GM23338 (cell line): Measurements from ENCODE around the gene ALDOA. TPM values are rescaled to one million over a fixed set of nuclear protein-coding genes. Genes with fewer than 3 reads are reported as not detected.
A peak's percentile ranks its signal among the peaks of the same experiment; 100 is the strongest.

Source experiments
- ATAC-seq: fragments of 200-7000 bp; cut with Tn5 transposase; 3 replicates; pipeline ENCODE4 v1.9.1; 2020
- DNase-seq: peaks from one replicate; pipeline ENCODE4 v3.0.0-alpha.2; 2015; ENCODE audit warnings: low spot score
- H2AFZ ChIP-seq: fragments of 200-600 bp; sonication (generic); 2 replicates; pipeline ENCODE4 v1.8.0; 2016; ENCODE audit warnings: antibody characterized with exemption, mild to moderate bottlenecking, moderate library complexity
- H3F3A ChIP-seq: fragments of 200-600 bp; sonication (generic); replicated peaks from 2 replicates; pipeline ENCODE4 v1.8.0; 2017; ENCODE audit warnings: antibody characterized with exemption, mixed run types, low read depth
- H3K27ac ChIP-seq: fragments of 200-600 bp; sonication (generic); 2 replicates; pipeline ENCODE4 v1.6.1; 2016; ENCODE audit warnings: low read depth
- H3K27me3 ChIP-seq: fragments of 200-600 bp; sonication (generic); 2 replicates; pipeline ENCODE4 v1.8.0; 2016; ENCODE audit warnings: mild to moderate bottlenecking, mixed run types, moderate library complexity; ENCODE audit not compliant: insufficient read depth
- H3K36me3 ChIP-seq: fragments of 200-600 bp; sonication (generic); 2 replicates; pipeline ENCODE4 v1.8.0; 2016; ENCODE audit warnings: mild to moderate bottlenecking; ENCODE audit not compliant: insufficient read depth
- H3K4me1 ChIP-seq: fragments of 200-600 bp; sonication (generic); 2 replicates; pipeline ENCODE4 v1.8.0; 2016; ENCODE audit warnings: mild to moderate bottlenecking, moderate library complexity; ENCODE audit not compliant: insufficient read depth
- H3K4me2 ChIP-seq: fragments of 200-600 bp; sonication (generic); 2 replicates; pipeline ENCODE4 v1.7.1; 2017; ENCODE audit warnings: mixed run types
- H3K4me3 ChIP-seq: fragments of 200-600 bp; sonication (generic); 2 replicates; pipeline ENCODE4 v1.6.1; 2016; ENCODE audit warnings: mixed run types
- H3K79me2 ChIP-seq: fragments of 200-600 bp; sonication (generic); replicated peaks from 2 replicates; pipeline ENCODE4 v1.8.0; 2017; ENCODE audit warnings: mild to moderate bottlenecking; ENCODE audit not compliant: insufficient read depth
- H3K9me2 ChIP-seq: fragments of 200-600 bp; sonication (generic); 2 replicates; pipeline ENCODE4 v1.8.0; 2017; ENCODE audit not compliant: insufficient read depth
- H4K20me1 ChIP-seq: fragments of 200-600 bp; sonication (generic); replicated peaks from 2 replicates; pipeline ENCODE4 v1.8.0; 2017; ENCODE audit warnings: mild to moderate bottlenecking; ENCODE audit not compliant: insufficient read depth
- H3K27ac Mint-ChIP-seq: 2 replicates; pipeline ENCODE4 v1.8.0; 2020; ENCODE audit warnings: inconsistent platforms, mild to moderate bottlenecking, moderate library complexity, mixed read lengths
- H3K27me3 Mint-ChIP-seq: 3 replicates; pipeline ENCODE4 v1.8.0; 2022; ENCODE audit warnings: low read depth, mild to moderate bottlenecking, moderate library complexity, mixed read lengths, inconsistent platforms; ENCODE audit not compliant: insufficient read depth, poor library complexity
- H3K36me3 Mint-ChIP-seq: 3 replicates; pipeline ENCODE4 v1.8.0; 2021; ENCODE audit warnings: low read depth, mild to moderate bottlenecking, inconsistent platforms, moderate library complexity, mixed read lengths
- H3K4me1 Mint-ChIP-seq: 3 replicates; pipeline ENCODE4 v1.8.0; 2020; ENCODE audit warnings: mild to moderate bottlenecking, inconsistent platforms, mixed read lengths
- H3K4me3 Mint-ChIP-seq: 3 replicates; pipeline ENCODE4 v1.8.0; 2021; ENCODE audit warnings: moderate library complexity, mild to moderate bottlenecking, inconsistent platforms, mixed read lengths
- H3K9me3 Mint-ChIP-seq: 3 replicates; pipeline ENCODE4 v1.8.0; 2020; ENCODE audit warnings: moderate library complexity, mild to moderate bottlenecking, inconsistent platforms, mixed read lengths
- CREB1 ChIP-seq: fragments of 250-450 bp; sonication (Bioruptor Pico); IDR thresholded peaks from 2 replicates; pipeline ENCODE4 v1.5.0; 2020; ENCODE audit warnings: low read depth, mild to moderate bottlenecking, moderate library complexity
- EZH2 ChIP-seq: fragments of 200-600 bp; sonication (generic); IDR thresholded peaks from one replicate; pipeline ENCODE4 v1.8.0; 2017; ENCODE audit warnings: antibody characterized with exemption, mild to moderate bottlenecking, low read depth; ENCODE audit not compliant: unreplicated experiment
- EZH2phosphoT487 ChIP-seq: fragments of 200-600 bp; sonication (generic); IDR thresholded peaks from one replicate; pipeline ENCODE4 v1.8.1; 2018; ENCODE audit warnings: antibody characterized with exemption; ENCODE audit not compliant: unreplicated experiment
- JUNB ChIP-seq: IDR thresholded peaks from one replicate; pipeline ENCODE4 v1.6.1; 2016; ENCODE audit warnings: antibody characterized with exemption; ENCODE audit not compliant: unreplicated experiment
- NANOG ChIP-seq: IDR thresholded peaks from 2 replicates; pipeline ENCODE4 v1.6.1; 2016; ENCODE audit warnings: antibody characterized with exemption, borderline replicate concordance
- POLR2AphosphoS5 ChIP-seq: IDR thresholded peaks from 2 replicates; pipeline ENCODE4 v1.6.1; 2016; ENCODE audit warnings: antibody characterized with exemption, low read depth
- STAT1 ChIP-seq: IDR thresholded peaks from one replicate; pipeline ENCODE4 v1.6.1; 2016; ENCODE audit warnings: antibody characterized with exemption; ENCODE audit not compliant: unreplicated experiment
- ZNF114 ChIP-seq: fragments of 250-450 bp; sonication (Bioruptor Pico); IDR thresholded peaks from 2 replicates; pipeline ENCODE4 v1.5.0; 2020; ENCODE audit warnings: mild to moderate bottlenecking, moderate library complexity
- ZNF331 ChIP-seq: fragments of 250-450 bp; sonication (Bioruptor Pico); IDR thresholded peaks from 2 replicates; pipeline ENCODE4 v1.5.0; 2020; ENCODE audit warnings: low read depth, mild to moderate bottlenecking, moderate library complexity
- polyA plus RNA-seq: library from polyadenylated mRNA; unstranded; fragments of >200 nt; fragmentation: Nextera tagmentation; extraction: Ambion mirVana; gene quantifications from 2 replicates; pipeline ENCODE4 v1.2.1, GENCODE V29; 2016
- total RNA-seq: library from RNA; depleted of rRNA; stranded (reverse); fragments of >200 nt; shearing (Covaris generic); gene quantifications from 2 replicates; pipeline ENCODE4 v1.2.3, GENCODE V29; 2014
- TF ChIP-seq, protein P1 (sequence below): IDR thresholded peaks from one replicate; pipeline ENCODE4 v1.6.1; 2018; ENCODE audit warnings: antibody characterized with exemption; ENCODE audit not compliant: unreplicated experiment
- TF ChIP-seq, protein P2 (sequence below), 2 experiments: fragments of 200-600 bp in 1 of 2; sonication (generic) in 1 of 2; conservative IDR thresholded peaks; 2 replicates each; pipeline versions ENCODE4 v1.5.1 to v1.6.1; 2016 to 2017; ENCODE audit warnings: antibody characterized with exemption in 2 of 2, low read depth in 2 of 2, mild to moderate bottlenecking in 2 of 2, moderate library complexity in 1 of 2
- TF ChIP-seq, protein P3 (sequence below): IDR thresholded peaks from 2 replicates; pipeline ENCODE4 v1.6.1; 2016; ENCODE audit warnings: antibody characterized with exemption
- TF ChIP-seq, protein P4 (sequence below): fragments of 250-450 bp; sonication (Bioruptor Pico); IDR thresholded peaks from 2 replicates; pipeline ENCODE4 v1.5.0; 2020; ENCODE audit warnings: mild to moderate bottlenecking, moderate library complexity

ALDOA gene
- total and polyA plus RNA-seq, 2 experiments from 2014 or later, result 1,054 to 1,306 TPM

DNA sequence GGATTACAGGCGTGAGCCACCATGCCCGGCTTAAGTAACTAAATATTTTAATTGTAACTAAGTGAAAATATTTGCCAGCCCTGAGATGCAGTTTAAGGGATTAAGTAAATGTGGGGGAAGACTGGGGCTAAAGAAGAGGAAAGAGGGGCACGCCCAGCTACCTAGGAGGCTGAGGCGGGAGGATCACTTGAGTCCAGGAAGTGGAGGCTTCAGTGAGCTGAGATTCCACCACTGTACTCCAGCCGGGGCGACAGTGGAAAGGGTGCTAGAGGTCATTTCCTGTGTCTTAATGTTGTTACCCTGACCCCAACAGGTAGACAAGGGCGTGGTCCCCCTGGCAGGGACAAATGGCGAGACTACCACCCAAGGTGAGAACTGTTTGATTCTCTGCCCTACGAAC, 2.8 kb downstream of the ALDOA start:
- Histone ChIP-seq H3K27ac (no peak overlapping the region; the same call in 1 of the 2 replicates), H3K4me3 (no peak overlapping the region), H2AFZ (no peak overlapping the region), H3K4me2 (no peak overlapping the region), H3K9me2 (no peaks in the 10 kb centered on the region), H3K4me1 (peaks cover 7% of the 10 kb centered on the region), H3F3A (peaks cover 69% of the 10 kb centered on the region), H4K20me1 (peaks cover 42% of the 10 kb centered on the region), H3K79me2 (peaks cover 36% of the 10 kb centered on the region), H3K36me3 (peaks cover 33% of the 10 kb centered on the region), H3K27me3 (no peaks in the 10 kb centered on the region)
- Mint-ChIP-seq H3K27ac (no peak overlapping the region), H3K36me3 (peaks cover 67% of the 10 kb centered on the region), H3K4me3 (peak overlapping the region; percentile 47; the same call in 2 of the 3 replicates), H3K9me3 (no peaks in the 10 kb centered on the region), H3K27me3 (peaks cover 23% of the 10 kb centered on the region), H3K4me1 (peaks cover 18% of the 10 kb centered on the region)
- DNase-seq, result no peak
- no peak for ATAC-seq
- TF ChIP-seq EZH2 (no peak), ZNF331 (CRISPR knock-in tag) (no peak), JUNB (no peak), POLR2AphosphoS5 (no peak), EZH2phosphoT487 (no peak), ZNF114 (CRISPR knock-in tag) (no peak), CREB1 (CRISPR knock-in tag) (no peak), STAT1 (no peak), NANOG (no peak)
- TF ChIP-seq, protein P1, sequence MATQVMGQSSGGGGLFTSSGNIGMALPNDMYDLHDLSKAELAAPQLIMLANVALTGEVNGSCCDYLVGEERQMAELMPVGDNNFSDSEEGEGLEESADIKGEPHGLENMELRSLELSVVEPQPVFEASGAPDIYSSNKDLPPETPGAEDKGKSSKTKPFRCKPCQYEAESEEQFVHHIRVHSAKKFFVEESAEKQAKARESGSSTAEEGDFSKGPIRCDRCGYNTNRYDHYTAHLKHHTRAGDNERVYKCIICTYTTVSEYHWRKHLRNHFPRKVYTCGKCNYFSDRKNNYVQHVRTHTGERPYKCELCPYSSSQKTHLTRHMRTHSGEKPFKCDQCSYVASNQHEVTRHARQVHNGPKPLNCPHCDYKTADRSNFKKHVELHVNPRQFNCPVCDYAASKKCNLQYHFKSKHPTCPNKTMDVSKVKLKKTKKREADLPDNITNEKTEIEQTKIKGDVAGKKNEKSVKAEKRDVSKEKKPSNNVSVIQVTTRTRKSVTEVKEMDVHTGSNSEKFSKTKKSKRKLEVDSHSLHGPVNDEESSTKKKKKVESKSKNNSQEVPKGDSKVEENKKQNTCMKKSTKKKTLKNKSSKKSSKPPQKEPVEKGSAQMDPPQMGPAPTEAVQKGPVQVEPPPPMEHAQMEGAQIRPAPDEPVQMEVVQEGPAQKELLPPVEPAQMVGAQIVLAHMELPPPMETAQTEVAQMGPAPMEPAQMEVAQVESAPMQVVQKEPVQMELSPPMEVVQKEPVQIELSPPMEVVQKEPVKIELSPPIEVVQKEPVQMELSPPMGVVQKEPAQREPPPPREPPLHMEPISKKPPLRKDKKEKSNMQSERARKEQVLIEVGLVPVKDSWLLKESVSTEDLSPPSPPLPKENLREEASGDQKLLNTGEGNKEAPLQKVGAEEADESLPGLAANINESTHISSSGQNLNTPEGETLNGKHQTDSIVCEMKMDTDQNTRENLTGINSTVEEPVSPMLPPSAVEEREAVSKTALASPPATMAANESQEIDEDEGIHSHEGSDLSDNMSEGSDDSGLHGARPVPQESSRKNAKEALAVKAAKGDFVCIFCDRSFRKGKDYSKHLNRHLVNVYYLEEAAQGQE, result no peak
- TF ChIP-seq, protein P2, sequence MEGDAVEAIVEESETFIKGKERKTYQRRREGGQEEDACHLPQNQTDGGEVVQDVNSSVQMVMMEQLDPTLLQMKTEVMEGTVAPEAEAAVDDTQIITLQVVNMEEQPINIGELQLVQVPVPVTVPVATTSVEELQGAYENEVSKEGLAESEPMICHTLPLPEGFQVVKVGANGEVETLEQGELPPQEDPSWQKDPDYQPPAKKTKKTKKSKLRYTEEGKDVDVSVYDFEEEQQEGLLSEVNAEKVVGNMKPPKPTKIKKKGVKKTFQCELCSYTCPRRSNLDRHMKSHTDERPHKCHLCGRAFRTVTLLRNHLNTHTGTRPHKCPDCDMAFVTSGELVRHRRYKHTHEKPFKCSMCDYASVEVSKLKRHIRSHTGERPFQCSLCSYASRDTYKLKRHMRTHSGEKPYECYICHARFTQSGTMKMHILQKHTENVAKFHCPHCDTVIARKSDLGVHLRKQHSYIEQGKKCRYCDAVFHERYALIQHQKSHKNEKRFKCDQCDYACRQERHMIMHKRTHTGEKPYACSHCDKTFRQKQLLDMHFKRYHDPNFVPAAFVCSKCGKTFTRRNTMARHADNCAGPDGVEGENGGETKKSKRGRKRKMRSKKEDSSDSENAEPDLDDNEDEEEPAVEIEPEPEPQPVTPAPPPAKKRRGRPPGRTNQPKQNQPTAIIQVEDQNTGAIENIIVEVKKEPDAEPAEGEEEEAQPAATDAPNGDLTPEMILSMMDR (conservative IDR thresholded peaks at IDR 0.05; ENCODE audit: low read depth in 2 of 2), result no peak
- TF ChIP-seq, protein P3, sequence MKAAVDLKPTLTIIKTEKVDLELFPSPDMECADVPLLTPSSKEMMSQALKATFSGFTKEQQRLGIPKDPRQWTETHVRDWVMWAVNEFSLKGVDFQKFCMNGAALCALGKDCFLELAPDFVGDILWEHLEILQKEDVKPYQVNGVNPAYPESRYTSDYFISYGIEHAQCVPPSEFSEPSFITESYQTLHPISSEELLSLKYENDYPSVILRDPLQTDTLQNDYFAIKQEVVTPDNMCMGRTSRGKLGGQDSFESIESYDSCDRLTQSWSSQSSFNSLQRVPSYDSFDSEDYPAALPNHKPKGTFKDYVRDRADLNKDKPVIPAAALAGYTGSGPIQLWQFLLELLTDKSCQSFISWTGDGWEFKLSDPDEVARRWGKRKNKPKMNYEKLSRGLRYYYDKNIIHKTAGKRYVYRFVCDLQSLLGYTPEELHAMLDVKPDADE, result no peak
- TF ChIP-seq, protein P4, sequence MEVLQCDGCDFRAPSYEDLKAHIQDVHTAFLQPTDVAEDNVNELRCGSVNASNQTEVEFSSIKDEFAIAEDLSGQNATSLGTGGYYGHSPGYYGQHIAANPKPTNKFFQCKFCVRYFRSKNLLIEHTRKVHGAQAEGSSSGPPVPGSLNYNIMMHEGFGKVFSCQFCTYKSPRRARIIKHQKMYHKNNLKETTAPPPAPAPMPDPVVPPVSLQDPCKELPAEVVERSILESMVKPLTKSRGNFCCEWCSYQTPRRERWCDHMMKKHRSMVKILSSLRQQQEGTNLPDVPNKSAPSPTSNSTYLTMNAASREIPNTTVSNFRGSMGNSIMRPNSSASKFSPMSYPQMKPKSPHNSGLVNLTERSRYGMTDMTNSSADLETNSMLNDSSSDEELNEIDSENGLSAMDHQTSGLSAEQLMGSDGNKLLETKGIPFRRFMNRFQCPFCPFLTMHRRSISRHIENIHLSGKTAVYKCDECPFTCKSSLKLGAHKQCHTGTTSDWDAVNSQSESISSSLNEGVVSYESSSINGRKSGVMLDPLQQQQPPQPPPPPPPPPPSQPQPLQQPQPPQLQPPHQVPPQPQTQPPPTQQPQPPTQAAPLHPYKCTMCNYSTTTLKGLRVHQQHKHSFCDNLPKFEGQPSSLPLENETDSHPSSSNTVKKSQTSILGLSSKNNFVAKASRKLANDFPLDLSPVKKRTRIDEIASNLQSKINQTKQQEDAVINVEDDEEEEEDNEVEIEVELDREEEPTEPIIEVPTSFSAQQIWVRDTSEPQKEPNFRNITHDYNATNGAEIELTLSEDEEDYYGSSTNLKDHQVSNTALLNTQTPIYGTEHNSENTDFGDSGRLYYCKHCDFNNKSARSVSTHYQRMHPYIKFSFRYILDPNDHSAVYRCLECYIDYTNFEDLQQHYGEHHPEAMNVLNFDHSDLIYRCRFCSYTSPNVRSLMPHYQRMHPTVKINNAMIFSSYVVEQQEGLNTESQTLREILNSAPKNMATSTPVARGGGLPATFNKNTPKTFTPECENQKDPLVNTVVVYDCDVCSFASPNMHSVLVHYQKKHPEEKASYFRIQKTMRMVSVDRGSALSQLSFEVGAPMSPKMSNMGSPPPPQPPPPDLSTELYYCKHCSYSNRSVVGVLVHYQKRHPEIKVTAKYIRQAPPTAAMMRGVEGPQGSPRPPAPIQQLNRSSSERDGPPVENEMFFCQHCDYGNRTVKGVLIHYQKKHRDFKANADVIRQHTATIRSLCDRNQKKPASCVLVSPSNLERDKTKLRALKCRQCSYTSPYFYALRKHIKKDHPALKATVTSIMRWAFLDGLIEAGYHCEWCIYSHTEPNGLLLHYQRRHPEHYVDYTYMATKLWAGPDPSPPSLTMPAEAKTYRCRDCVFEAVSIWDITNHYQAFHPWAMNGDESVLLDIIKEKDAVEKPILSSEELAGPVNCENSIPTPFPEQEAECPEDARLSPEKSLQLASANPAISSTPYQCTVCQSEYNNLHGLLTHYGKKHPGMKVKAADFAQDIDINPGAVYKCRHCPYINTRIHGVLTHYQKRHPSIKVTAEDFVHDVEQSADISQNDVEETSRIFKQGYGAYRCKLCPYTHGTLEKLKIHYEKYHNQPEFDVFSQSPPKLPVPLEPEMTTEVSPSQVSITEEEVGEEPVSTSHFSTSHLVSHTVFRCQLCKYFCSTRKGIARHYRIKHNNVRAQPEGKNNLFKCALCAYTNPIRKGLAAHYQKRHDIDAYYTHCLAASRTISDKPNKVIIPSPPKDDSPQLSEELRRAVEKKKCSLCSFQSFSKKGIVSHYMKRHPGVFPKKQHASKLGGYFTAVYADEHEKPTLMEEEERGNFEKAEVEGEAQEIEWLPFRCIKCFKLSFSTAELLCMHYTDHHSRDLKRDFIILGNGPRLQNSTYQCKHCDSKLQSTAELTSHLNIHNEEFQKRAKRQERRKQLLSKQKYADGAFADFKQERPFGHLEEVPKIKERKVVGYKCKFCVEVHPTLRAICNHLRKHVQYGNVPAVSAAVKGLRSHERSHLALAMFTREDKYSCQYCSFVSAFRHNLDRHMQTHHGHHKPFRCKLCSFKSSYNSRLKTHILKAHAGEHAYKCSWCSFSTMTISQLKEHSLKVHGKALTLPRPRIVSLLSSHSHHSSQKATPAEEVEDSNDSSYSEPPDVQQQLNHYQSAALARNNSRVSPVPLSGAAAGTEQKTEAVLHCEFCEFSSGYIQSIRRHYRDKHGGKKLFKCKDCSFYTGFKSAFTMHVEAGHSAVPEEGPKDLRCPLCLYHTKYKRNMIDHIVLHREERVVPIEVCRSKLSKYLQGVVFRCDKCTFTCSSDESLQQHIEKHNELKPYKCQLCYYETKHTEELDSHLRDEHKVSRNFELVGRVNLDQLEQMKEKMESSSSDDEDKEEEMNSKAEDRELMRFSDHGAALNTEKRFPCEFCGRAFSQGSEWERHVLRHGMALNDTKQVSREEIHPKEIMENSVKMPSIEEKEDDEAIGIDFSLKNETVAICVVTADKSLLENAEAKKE (CRISPR knock-in tag), result no peak
